H9 (cell line): ENCODE results near the gene CFAP77. TPM values are rescaled to one million over a fixed set of nuclear protein-coding genes. Genes with fewer than 3 reads are reported as not detected.

Source experiments
- DNase-seq: peaks from one replicate; pipeline ENCODE4 v3.0.0-alpha.2; 2017
- H2AFZ ChIP-seq: one replicate; pipeline ENCODE4 v1.6.1; 2013; ENCODE audit warnings: mild to moderate bottlenecking, low read length, control low read depth, moderate library complexity
- H2AK5ac ChIP-seq: 2 replicates; pipeline ENCODE4 v1.6.1; 2013; ENCODE audit warnings: low read length, control low read depth, mixed read lengths; ENCODE audit not compliant: insufficient read length
- H2BK120ac ChIP-seq: one replicate; pipeline ENCODE4 v1.6.1; 2013; ENCODE audit warnings: low read depth, mild to moderate bottlenecking, low read length, control low read depth, inconsistent platforms; ENCODE audit not compliant: poor library complexity, severe bottlenecking
- H2BK12ac ChIP-seq: 2 replicates; pipeline ENCODE4 v1.6.1; 2013; ENCODE audit warnings: low read length, control low read depth, mixed read lengths, low read depth; ENCODE audit not compliant: insufficient read length
- H2BK15ac ChIP-seq: 2 replicates; pipeline ENCODE4 v1.6.1; 2013; ENCODE audit warnings: low read depth, low read length, control low read depth
- H2BK20ac ChIP-seq: one replicate; pipeline ENCODE4 v1.6.1; 2013; ENCODE audit warnings: low read depth, mild to moderate bottlenecking, low read length, control low read depth, inconsistent platforms; ENCODE audit not compliant: poor library complexity, severe bottlenecking
- H2BK5ac ChIP-seq: 2 replicates; pipeline ENCODE4 v1.6.1; 2013; ENCODE audit warnings: low read length, control low read depth, mixed read lengths; ENCODE audit not compliant: insufficient read length
- H3K14ac ChIP-seq: 2 replicates; pipeline ENCODE4 v1.6.1; 2013; ENCODE audit warnings: low read length, control low read depth; ENCODE audit not compliant: insufficient read depth
- H3K18ac ChIP-seq: 2 replicates; pipeline ENCODE4 v1.6.1; 2013; ENCODE audit warnings: low read depth, mild to moderate bottlenecking, mixed read lengths, low read length, control low read depth; ENCODE audit not compliant: insufficient read length
- H3K23ac ChIP-seq: 2 replicates; pipeline ENCODE4 v1.6.1; 2013; ENCODE audit warnings: low read length, control low read depth, mixed read lengths, low read depth; ENCODE audit not compliant: insufficient read length
- H3K23me2 ChIP-seq: 2 replicates; pipeline ENCODE4 v1.6.1; 2013; ENCODE audit warnings: low read depth, mild to moderate bottlenecking, mixed read lengths, low read length, control low read depth; ENCODE audit not compliant: insufficient read length, poor library complexity, severe bottlenecking
- H3K27ac ChIP-seq: 2 replicates; pipeline ENCODE4 v1.5.1; 2013; ENCODE audit warnings: low read length, control low read depth, mixed read lengths, low read depth; ENCODE audit not compliant: insufficient read length
- H3K27me3 ChIP-seq: 2 replicates; pipeline ENCODE4 v1.6.1; 2013; ENCODE audit warnings: low read length, control low read depth, inconsistent platforms; ENCODE audit not compliant: insufficient read depth
- H3K4ac ChIP-seq: 2 replicates; pipeline ENCODE4 v1.6.1; 2013; ENCODE audit warnings: low read depth, mild to moderate bottlenecking, control low read depth, inconsistent platforms, low read length, moderate library complexity
- H3K4me1 ChIP-seq: 2 replicates; pipeline ENCODE4 v1.6.1; 2013; ENCODE audit warnings: low read length, control low read depth, inconsistent platforms; ENCODE audit not compliant: insufficient read depth
- H3K4me2 ChIP-seq: 2 replicates; pipeline ENCODE4 v1.6.1; 2013; ENCODE audit warnings: low read length, control low read depth, mixed read lengths; ENCODE audit not compliant: insufficient read length, insufficient read depth
- H3K56ac ChIP-seq: 2 replicates; pipeline ENCODE4 v1.6.1; 2013; ENCODE audit warnings: low read depth, mild to moderate bottlenecking, mixed read lengths, low read length, control low read depth; ENCODE audit not compliant: insufficient read length
- H3K79me1 ChIP-seq: 2 replicates; pipeline ENCODE4 v1.6.1; 2013; ENCODE audit warnings: low read depth, mild to moderate bottlenecking, moderate library complexity, low read length, control low read depth, inconsistent platforms; ENCODE audit not compliant: insufficient read depth, poor library complexity, severe bottlenecking
- H3K79me2 ChIP-seq: 2 replicates; pipeline ENCODE4 v1.6.1; 2013; ENCODE audit warnings: low read length, control low read depth, inconsistent platforms; ENCODE audit not compliant: insufficient read depth
- H3K9ac ChIP-seq: 2 replicates; pipeline ENCODE4 v1.6.1; 2013; ENCODE audit warnings: low read length, control low read depth, mixed read lengths; ENCODE audit not compliant: insufficient read length; ENCODE audit errors: extremely low read depth
- H3K9me3 ChIP-seq: one replicate; pipeline ENCODE4 v1.6.1; 2013; ENCODE audit warnings: low read depth, low read length, inconsistent platforms; ENCODE audit not compliant: control insufficient read depth
- H3T11ph ChIP-seq: one replicate; pipeline ENCODE4 v1.6.1; 2013; ENCODE audit warnings: mild to moderate bottlenecking, low read length, control low read depth, inconsistent platforms
- H4K20me1 ChIP-seq: one replicate; pipeline ENCODE4 v1.6.1; 2013; ENCODE audit not compliant: control insufficient read depth, insufficient read length, insufficient read depth
- H4K5ac ChIP-seq: 2 replicates; pipeline ENCODE4 v1.6.1; 2013; ENCODE audit warnings: low read depth, mild to moderate bottlenecking, mixed read lengths, low read length, control low read depth; ENCODE audit not compliant: insufficient read length
- H4K8ac ChIP-seq: replicated peaks from 2 replicates; pipeline ENCODE4 v1.6.1; 2013; ENCODE audit warnings: low read length, control low read depth, mixed read lengths, low read depth; ENCODE audit not compliant: insufficient read length
- H4K91ac ChIP-seq: 2 replicates; pipeline ENCODE4 v1.6.1; 2013; ENCODE audit warnings: low read depth, mild to moderate bottlenecking, moderate library complexity, mixed read lengths, low read length, control low read depth; ENCODE audit not compliant: insufficient read length
- H3K27ac Mint-ChIP-seq, 3 experiments: 2 replicates in 2 of 3; 3 replicates in 1 of 3; pipeline ENCODE4 v1.8.0; 2020 to 2021; ENCODE audit warnings: mixed read lengths in 3 of 3, mild to moderate bottlenecking in 1 of 3, moderate library complexity in 1 of 3
- H3K27me3 Mint-ChIP-seq: 2 replicates; pipeline ENCODE4 v1.8.0; 2021; ENCODE audit warnings: low read depth, mild to moderate bottlenecking, moderate library complexity, mixed read lengths
- H3K36me3 Mint-ChIP-seq, 3 experiments: 2 replicates in 2 of 3; 3 replicates in 1 of 3; pipeline ENCODE4 v1.8.0; 2020 to 2021; ENCODE audit warnings: low read depth in 3 of 3, mixed read lengths in 3 of 3; ENCODE audit not compliant: insufficient read depth in 1 of 3
- H3K4me1 Mint-ChIP-seq, 2 experiments: 2 replicates each; pipeline ENCODE4 v1.8.0; 2020; ENCODE audit warnings: mixed read lengths in 2 of 2
- H3K4me3 Mint-ChIP-seq, 2 experiments: 2 replicates in 1 of 2; 3 replicates in 1 of 2; pipeline ENCODE4 v1.8.0; 2020 to 2021; ENCODE audit warnings: mild to moderate bottlenecking in 2 of 2, mixed read lengths in 2 of 2, moderate library complexity in 1 of 2
- H3K9me3 Mint-ChIP-seq, 2 experiments: 2 replicates in 1 of 2; 3 replicates in 1 of 2; pipeline ENCODE4 v1.8.0; 2020; ENCODE audit warnings: mild to moderate bottlenecking in 2 of 2, mixed read lengths in 2 of 2, moderate library complexity in 1 of 2
- CTCF ChIP-seq: fragments of 200-600 bp; sonication (generic); conservative IDR thresholded peaks from 3 replicates; pipeline ENCODE4 v1.8.0; 2021; ENCODE audit warnings: antibody characterized with exemption, mild to moderate bottlenecking
- WGBS: extraction: QIAGEN DNeasy Blood & Tissue Kit; methylation state at CpG from one replicate; pipeline ENCODE4 v1.1.7; 2013; ENCODE audit warnings: missing lambda C conversion rate, low lambda C conversion rate, mixed read lengths; ENCODE audit not compliant: insufficient read length; ENCODE audit errors: extremely low coverage; 5-methylcytosine and 5-hydroxymethylcytosine counted together
- total RNA-seq: library from RNA; stranded (reverse); gene quantifications from 2 replicates; pipeline ENCODE4 v1.2.1, GENCODE V29; 2021

Gene CFAP77
- total RNA-seq, 1 experiment from 2014 or later = 0.72 TPM

GRCh38 chr9:132591244-132591643 lies 181.2 kb downstream of the CFAP77 start:
- H3K27ac ChIP-seq = no peak overlapping the region
- no peak for TF ChIP-seq CTCF
- no peak overlapping the region for H3K9ac ChIP-seq

More at GRCh38 chr9:132591244-132591643, 181.2 kb downstream of the CFAP77 start:
- Mint-ChIP-seq H3K4me3 (peak overlapping the region; percentile 57 to 79), H3K9me3 (peaks cover 3% of the 10 kb centered on the region in 2 experiments; a peak in 2 of 5 replicates), H3K27ac (peak overlapping the region in 1 of 3 experiments; percentile 90; a peak in 3 of 7 replicates), H3K4me1 (peaks cover 34 to 60% of the 10 kb centered on the region in 2 experiments), H3K36me3 (peaks cover 2 to 26% (median 4%) of the 10 kb centered on the region in 3 experiments; a peak in 4 of 7 replicates), H3K27me3 (peaks cover 70% of the 10 kb centered on the region)
- H3K23me2 ChIP-seq = peaks cover 23% of the 10 kb centered on the region
- peaks cover 7% of the 10 kb centered on the region; the same call in 1 of the 2 replicates for H3K4me1 ChIP-seq
- H3T11ph ChIP-seq = no peak overlapping the region
- H3K27me3 ChIP-seq = peaks cover 59% of the 10 kb centered on the region
- no peaks in the 10 kb centered on the region for H4K20me1 ChIP-seq
- WGBS = no CpG with 5 or more reads among the region's 6 CpGs
- no peak overlapping the region for H2BK20ac ChIP-seq
- no peak overlapping the region for H2BK5ac ChIP-seq
- H2AK5ac ChIP-seq = no peak overlapping the region
- no peak overlapping the region for H4K8ac ChIP-seq
- no peak overlapping the region for H4K5ac ChIP-seq
- H3K4ac ChIP-seq = no peak overlapping the region
- no peaks in the 10 kb centered on the region for H3K79me2 ChIP-seq
- H2AFZ ChIP-seq = no peak overlapping the region
- H2BK15ac ChIP-seq = no peak overlapping the region
- H3K18ac ChIP-seq = no peak overlapping the region
- H2BK12ac ChIP-seq = no peak overlapping the region
- no peak overlapping the region for H3K14ac ChIP-seq
- H3K9me3 ChIP-seq = no peaks in the 10 kb centered on the region
- peak overlapping the region; percentile 52 for H3K4me2 ChIP-seq
- no peak overlapping the region for H2BK120ac ChIP-seq
- no peak overlapping the region for H3K23ac ChIP-seq
- H3K79me1 ChIP-seq = no peaks in the 10 kb centered on the region
- H3K56ac ChIP-seq = no peak overlapping the region
- H4K91ac ChIP-seq = no peak overlapping the region
- DNase-seq = no peak
